SK-N-SH treated with all-trans-retinoic acid at 6 μM for 48 hours (cell line): ENCODE data around the gene DPP7.
"Not testable (repeated sequence)": the region's sequence is repeated elsewhere in the genome, so short reads cannot be mapped to it uniquely, and the experiment has no call there.

Experiments
- GLIS3 ChIP-seq: fragments of 250-450 bp; sonication (Bioruptor Pico); IDR thresholded peaks from 2 replicates; pipeline ENCODE4 v1.5.0; 2020; ENCODE audit warnings: mild to moderate bottlenecking, moderate library complexity
- PATZ1 ChIP-seq: fragments of 250-450 bp; sonication (Bioruptor Pico); IDR thresholded peaks from 2 replicates; pipeline ENCODE4 v1.8.0; 2020; ENCODE audit warnings: mild to moderate bottlenecking, moderate library complexity, borderline replicate concordance

- TF ChIP-seq PATZ1, GLIS3: not testable (repeated sequence)
Measured at GRCh38 chr9:137135154-137135553, 20.6 kb upstream of the DPP7 start.
